Glomerular visceral epithelial cell (primary cell): ENCODE data around the gene ZNF350.
"Not testable (repeated sequence)": the region's sequence is repeated elsewhere in the genome, so short reads cannot be mapped to it uniquely, and the experiment has no call there.

Experiments used
- DNase-seq: peaks from one replicate; pipeline ENCODE4 v3.0.0-alpha.2; 2016; ENCODE audit errors: extremely low spot score

The ZNF350 gene

DNA sequence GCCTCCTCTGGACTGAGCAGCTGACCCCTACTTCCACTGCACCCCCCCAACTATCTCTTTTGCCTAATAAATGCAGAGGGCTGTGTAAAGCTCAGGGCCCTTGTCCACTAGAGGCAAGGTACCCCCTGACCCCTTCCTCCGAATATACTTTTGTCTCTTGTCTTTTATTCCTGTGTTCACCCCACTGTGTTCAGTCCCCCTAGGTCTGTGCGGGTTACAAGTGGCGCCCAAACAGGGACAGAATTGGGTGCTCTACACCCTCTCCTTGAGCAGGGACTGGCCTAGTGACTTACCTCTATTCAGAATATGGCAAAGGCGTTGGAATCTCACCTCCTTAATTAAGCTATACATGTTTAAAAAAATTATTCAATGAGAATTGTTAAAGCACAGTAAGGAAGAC lies 15.0 kb downstream of the ZNF350 start:
- DNase-seq: no peak

DNA sequence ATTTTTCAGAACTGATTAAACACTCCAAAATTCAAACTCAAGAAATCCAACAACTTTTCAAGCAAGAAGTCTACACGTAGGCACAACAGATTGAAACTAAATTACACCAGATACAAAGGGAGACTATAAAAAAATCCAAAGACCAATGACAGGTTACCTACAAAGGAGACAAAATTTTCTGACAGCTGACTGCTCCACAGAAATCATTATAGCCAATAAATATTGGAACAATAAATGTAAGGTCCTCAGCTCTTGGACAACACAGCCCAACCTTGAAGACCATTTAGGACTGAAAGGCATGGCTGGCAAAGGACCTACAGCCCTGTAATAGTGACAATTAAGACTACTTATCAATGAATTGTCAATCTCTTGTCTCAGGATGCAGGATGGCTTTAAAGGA lies 15.9 kb downstream of the ZNF350 start:
- no peak for DNase-seq

DNA sequence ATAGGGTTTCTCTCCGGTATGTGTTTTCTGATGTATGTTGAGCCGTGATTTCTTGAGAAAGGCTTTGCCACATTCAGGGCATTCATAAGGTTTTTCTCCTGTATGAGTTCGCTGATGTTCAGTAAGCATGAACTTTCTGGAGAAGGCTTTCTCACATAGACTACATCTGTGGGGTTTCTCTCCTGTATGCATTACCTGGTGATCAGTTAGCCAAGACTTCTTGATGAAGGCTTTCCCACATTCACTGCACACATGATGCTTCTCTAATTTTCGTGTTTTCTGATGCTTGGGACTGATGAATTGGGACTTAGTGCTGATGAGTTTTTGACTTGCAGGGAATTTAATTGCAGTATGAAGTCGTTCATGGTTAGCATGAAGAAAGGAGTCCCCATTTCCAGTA lies 21.1 kb downstream of the ZNF350 start:
- no peak for DNase-seq

DNA sequence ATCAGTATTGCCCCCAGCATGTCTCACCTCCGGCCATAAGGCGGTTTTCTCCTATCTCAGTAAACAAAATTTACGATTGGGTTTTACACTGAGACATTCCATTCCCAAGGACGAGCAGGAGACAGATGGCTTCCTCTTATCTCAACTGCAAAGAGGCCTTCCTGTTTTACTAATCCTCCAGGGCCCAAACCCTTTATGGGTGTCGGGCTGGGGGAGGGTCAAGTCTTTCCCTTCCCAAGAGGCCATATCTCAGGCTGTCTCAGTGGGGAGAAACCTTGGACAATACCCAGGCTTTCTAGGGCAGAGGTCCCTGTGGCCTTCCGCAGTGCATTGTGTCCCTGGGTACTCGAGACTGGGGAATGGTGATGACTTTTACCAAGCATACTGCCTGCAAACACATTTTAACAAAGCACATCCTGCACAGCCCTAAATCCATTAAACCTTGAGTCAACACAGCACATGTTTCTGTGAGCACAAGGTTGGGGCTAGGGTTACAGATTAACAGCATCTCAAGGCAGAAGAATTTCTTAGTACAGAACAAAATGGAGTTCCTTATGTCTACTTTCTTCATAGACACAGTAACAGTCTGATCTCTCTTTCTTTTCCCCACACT lies 25.9 kb downstream of the ZNF350 start:
- DNase-seq: not testable (repeated sequence)

DNA sequence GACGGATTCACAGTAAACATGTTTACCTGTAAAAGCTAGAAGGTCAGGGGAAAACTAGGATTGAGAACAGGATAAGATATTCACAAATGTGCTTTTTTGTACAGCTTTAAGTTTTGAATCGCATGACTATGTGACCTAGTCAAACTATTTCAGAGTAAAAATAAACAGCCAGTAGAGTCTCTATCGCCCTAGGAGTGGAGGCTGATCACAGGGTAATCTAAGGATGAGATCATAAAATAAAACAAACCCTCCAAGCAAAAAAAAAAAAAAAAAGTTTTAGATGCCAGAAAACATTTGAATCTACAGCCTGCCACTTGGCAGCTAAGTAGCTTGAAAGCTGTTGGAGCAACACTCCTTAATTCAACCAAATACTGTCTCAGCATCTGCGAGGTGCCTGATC lies 26.8 kb downstream of the ZNF350 start:
- no peak for DNase-seq

DNA sequence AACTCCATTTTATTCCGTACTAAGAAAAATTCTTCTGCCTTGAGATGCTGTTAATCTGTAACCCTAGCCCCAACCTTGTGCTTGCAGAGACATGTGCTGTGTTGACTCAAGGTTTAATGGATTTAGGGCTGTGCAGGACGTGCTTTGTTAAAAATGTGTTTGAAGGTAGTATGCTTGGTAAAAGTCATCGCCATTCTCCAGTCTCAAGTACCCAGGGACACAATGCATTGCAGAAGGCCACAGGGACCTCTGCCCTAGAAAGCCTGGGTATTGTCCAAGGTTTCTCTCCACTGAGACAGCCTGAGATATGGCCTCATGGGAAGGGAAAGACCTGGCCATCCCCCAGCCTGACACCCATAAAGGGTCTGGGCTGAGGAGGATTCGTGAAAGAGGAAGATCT lies 28.8 kb downstream of the ZNF350 start:
- not testable (repeated sequence) for DNase-seq

DNA sequence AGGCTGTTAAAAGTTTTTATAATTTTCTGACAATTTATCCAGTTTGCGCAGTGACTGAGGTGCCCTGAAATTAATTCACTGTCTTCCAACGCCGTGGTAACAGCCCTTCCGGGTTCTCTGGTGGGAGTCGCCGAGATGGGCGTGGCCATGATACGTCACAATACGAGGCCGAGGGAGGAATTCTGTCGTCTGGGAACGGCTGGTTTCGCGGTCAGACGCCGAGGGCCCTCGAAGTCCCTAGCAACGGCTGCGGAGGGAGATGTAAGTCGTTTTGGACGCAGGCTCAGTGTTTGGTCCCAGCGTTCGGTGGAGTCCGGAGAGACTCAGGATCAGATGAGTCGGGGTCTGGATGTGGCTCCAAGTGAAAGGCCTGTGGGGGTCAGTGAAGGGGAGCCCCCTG lies 37.7 kb downstream of the ZNF350 start:
- DNase-seq: no peak

DNA sequence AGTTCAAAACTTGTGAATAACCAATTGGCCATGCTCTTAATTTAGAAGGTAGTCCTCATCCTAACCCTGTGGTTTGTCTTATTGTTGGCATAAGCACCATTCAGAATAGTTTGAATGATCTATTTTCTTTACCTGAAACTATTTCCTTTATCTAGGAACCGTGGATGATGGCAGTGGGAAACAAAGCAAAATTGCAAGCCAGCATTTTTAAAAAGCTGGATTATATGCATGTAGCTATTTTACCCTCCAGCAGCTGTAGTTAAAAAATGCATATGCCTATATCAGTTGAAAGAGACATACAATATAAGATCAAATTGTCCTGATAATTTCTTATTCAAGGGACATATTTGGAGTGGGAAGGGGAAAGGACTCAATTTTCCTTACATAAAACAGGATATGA lies 40.0 kb downstream of the ZNF350 start:
- DNase-seq: no peak

DNA sequence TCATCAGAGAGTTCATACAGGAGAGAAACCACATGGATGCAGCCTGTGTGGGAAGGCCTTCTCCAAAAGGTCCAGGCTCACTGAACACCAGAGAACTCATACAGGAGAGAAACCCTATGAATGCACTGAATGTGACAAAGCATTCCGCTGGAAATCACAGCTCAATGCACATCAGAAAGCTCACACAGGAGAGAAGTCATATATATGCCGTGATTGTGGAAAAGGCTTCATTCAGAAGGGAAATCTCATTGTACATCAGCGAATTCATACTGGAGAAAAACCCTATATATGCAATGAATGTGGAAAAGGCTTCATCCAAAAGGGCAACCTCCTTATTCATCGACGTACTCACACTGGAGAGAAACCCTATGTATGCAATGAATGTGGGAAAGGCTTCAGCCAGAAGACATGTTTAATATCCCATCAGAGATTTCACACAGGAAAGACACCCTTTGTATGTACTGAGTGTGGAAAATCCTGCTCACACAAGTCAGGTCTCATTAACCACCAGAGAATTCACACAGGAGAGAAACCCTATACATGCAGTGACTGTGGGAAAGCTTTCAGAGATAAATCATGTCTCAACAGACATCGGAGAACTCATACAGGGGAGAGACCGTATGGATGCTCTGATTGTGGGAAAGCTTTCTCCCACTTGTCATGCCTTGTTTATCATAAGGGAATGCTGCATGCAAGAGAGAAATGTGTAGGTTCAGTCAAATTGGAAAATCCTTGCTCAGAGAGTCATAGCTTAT lies 41.7 kb downstream of the ZNF350 start:
- no peak for DNase-seq

DNA sequence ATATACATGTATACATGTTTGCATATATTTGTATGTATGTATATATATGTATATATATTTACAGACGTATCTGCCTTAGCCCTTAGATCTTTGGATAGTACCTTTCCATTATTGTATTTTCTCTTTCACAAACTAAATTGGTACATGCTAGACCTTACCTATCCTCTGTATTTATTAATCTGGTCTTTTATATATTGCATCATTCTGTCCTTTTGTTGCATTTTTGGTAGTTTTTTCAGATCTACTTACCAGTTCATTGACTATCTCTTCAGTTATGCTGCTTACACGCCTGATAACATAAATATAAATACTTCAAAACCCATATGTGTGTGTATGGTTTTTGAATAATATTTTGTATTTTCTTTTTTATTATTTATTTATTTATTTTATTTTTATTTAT lies 47.7 kb downstream of the ZNF350 start:
- no peak for DNase-seq

DNA sequence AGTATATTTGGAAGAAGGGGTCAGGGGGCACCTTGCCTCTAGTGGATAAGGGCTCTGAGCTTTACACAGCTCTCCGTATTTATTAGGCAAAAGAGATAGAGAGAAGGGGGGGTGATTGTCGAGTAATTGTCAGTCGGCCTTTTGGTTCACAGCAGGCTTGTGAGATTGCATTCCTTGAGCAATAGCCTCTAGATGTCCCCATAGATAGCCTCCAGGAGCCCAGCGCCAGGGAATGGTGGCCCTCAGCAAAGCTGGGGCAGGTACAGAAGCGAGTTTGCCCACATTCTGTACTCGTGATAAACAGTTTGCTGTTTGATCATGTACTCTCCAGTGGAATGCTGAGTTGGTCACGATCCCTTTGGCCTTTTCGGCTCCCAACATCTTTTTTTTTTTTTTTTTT lies 54.7 kb downstream of the ZNF350 start:
- DNase-seq: no peak

- no peak for DNase-seq
Measured at GRCh38 chr19:51927859-51928258, 58.8 kb downstream of the ZNF350 start.

- peak; percentile 92 for DNase-seq
Measured at GRCh38 chr19:51926784-51927741, 59.6 kb downstream of the ZNF350 start, which contains the start of gene ZNF613. ZNF613 (plus strand) TSS chr19:51927472; CDS start chr19:51936221, 8,749 bp downstream.

GRCh38 chr19:51926426-51926783 lies 60.2 kb downstream of the ZNF350 start:
- no peak for DNase-seq

- no peak for DNase-seq
Measured at GRCh38 chr19:51921949-51922348, 64.7 kb downstream of the ZNF350 start.

- DNase-seq: no peak
Measured at GRCh38 chr19:51919606-51920005, 67.0 kb downstream of the ZNF350 start.

DNA sequence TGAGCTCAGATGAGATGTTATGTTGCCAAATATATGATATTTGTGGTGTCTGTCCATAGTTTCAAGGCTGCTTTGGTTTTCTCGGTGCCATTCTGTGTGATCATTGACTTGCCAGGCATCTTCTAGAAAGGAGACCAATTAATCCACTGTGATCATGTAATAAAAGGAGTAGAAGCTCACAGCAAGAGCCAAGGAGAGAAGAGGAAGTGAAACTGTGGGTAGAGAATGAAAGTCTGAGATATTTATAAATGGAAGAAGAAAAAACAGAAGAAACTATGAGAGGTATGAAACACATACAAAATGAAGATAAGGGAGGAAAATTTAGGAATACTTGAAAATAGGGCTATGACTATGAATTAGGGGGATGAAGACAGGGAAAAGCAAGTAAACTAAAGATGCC lies 70.5 kb downstream of the ZNF350 start:
- no peak for DNase-seq

DNA sequence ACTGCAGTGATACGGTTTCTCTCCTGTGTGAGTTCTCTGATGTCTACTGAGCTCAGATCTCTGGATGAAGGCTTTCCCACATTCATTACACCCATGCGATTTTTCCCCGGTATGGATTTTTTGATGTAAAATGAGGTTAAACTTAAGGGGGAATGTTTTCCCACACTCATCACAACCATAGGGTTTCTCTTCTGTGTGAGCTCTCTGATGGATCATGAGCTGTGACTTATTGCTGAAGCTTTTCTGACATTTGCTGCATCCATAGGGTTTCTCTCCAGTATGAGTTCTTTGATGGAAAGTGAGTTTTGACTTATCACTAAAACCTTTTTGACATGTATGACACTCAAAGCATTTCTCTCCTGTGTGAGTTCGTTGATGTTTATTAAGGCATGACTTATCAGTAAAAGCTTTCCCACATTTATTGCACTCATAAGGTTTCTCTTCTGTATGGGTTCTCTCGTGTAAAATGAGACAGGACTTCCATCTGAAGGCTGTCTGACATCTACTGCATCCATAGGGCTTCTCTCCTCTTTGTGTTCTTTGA lies 71.2 kb downstream of the ZNF350 start:
- no peak for DNase-seq
